Measurements from ENCODE around the gene ZBED1.

Gene ZBED1

DNA sequence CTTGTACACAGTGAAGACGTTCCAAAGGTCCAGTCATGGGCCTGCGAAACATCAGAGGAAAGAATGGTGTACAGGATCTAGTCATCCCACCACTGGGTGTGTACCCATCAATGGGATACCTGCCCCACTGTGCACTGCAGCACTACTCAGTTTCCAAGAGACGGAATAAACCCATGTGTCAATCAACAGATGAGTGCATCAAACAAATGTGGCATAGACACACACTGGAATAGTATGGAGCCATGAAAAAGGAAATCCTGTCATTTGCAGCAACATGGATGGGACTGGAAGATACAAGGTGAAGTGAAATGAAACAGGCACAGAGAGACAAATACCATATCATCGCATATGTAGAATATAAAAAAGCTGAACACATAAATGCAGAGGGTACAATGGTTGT lies 48.0 kb downstream of the ZBED1 start:
- DNase-seq = no peak

GRCh38 chrX:2452317-2452784 lies 48.4 kb downstream of the ZBED1 start:
- DNase-seq = no peak

DNA sequence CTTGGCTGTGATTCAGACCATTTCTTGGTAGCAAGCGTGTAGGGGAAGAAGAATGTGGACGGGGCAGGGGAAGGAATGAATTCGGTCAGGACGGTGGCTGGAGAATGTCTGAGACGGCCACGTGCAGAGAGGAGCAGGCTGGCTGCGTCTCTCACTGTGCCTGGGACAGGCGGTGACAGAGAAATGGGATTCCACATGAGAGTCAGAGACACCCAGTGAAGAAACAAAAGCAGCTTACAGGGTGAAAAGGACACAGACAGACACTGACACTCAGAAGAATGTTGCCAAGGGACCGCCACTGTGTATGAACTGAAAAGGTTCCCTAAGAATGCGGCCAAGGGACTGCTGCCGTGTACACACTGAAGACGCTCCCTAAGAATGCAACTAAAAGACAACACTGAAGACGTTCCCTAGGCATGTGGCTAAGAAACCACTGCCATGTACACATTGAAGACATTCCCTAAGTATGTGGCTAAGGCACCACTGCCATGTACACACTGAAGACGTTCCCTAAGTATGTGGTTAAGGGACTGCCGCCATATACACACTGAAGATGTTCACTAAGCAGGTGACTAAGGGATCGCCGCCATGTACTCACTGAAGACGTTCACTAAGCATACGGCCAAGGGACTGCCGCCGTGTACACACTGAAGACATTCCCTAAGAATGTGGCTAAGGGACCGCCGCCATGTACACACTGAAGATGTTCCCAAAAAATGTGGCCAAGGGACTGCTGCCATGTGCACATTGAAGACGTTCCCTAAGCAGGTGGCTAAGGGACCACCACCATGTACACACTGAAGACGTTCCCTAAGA lies 49.1 kb downstream of the ZBED1 start:
- DNase-seq = peak; percentile 88

DNA sequence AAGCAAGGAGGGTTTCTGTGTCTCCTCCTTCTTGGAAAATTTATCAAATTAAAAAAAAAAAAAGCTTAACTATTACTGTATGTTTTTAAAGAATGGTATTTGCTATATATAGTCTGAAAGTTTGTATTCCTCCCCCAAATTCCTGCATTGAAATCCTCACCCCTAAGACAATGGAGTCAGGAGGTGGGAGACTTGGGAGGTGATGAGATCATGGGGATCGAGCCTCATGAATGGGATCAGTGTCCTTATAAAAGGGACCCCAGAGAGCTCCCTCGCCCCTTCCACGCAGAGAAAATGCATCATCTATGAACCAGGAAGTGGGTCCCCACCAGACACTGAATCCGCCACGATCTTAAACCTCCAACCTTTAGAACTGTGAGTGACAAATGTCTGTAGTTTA lies 50.1 kb downstream of the ZBED1 start:
- no peak for DNase-seq

- DNase-seq = no peak
Observed at GRCh38 chrX:2449135-2449886, 51.5 kb downstream of the ZBED1 start.

DNA sequence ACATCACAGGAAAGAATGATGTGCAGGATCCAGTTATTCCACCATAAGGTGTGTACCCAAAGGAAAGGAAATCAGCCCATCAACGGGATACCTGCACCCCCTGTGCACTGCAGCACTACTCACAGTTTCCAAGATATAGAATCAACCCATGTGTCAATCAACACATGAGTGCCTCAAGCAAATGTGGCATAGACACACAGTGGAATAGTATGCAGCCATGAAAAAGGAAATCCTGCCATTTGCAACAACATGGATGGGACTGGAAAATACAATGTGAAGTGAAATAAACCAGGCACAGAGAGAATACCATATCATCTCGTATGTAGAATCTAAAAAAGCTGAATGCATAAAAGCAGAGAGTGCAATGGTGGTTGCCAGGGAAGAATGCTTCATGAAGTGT lies 53.3 kb downstream of the ZBED1 start:
- no peak for DNase-seq

GRCh38 chrX:2446815-2447214 lies 54.0 kb downstream of the ZBED1 start:
- no peak for DNase-seq

GRCh38 chrX:2445662-2446623 lies 54.8 kb downstream of the ZBED1 start:
- DNase-seq = peak; percentile 16

GRCh38 chrX:2442694-2443093 lies 58.1 kb downstream of the ZBED1 start:
- no peak for DNase-seq

DNA sequence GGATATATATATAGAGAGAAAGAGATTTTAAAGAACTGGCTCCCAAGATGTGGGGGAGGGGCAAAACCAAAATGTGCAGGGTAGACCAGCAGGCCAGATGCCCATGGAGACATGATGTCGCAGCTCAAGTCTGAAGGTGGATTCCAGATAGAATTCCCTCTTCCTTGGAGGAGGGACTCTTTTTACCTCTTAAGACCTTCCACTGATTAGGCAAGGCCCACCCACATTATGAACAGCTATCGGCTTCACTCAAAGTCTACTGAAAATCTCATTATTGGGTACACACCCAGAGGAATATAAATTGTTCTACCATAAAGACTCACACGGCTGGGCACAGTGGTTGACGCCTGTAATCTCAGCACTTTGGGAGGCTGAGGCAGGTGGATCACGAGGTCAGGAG lies 59.3 kb downstream of the ZBED1 start:
- no peak for DNase-seq

DNA sequence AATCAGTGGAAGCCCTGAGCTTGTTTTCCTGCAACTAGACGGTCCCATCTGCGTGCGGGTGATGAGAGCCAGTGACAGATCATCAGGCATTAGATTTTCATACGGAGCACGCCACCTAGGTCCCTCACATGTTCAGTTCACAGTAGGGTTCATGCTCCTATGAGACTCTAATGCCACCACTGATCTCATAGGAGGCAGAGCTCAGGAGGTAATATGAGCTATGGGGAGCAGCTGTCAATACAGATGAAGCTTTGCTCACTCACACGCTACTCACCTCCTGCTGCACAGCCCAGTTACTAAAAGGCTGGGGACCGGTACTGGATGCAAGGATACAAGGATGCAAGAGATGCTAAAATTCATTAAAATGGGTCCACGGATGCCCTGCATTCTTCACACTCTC lies 61.2 kb downstream of the ZBED1 start:
- DNase-seq = no peak
